Tibial nerve (tissue), 4 donors: Measurements from ENCODE around the gene NIPBL. TPM values are rescaled to one million over a fixed set of nuclear protein-coding genes. Genes with fewer than 3 reads are reported as not detected.

ENCODE experiments used
- DNase-seq, 2 donors: peaks; one replicate each; pipeline ENCODE4 v3.0.0-alpha.2; 2019; ENCODE audit warnings: low spot score in 2 of 2
- H3K27ac ChIP-seq, 4 donors: fragments of 200-600 bp; sonication (generic) in 3 of 4; one replicate each; pipeline ENCODE4 v1.5.1; 2017 to 2019; ENCODE audit warnings: mild to moderate bottlenecking in 1 of 4
- H3K27me3 ChIP-seq, 2 donors: fragments of 200-600 bp; sonication (generic) in 1 of 2; one replicate each; pipeline versions ENCODE4 v1.5.1 to v1.6.0; 2017 to 2019
- H3K36me3 ChIP-seq, 3 donors: fragments of 200-600 bp; sonication (generic); one replicate each; pipeline ENCODE4 v1.5.1; 2018 to 2019
- H3K4me1 ChIP-seq, 4 donors: fragments of 200-600 bp; sonication (generic) in 3 of 4; one replicate each; pipeline ENCODE4 v1.5.1; 2017 to 2019
- H3K4me3 ChIP-seq, 4 donors: fragments of 200-600 bp; sonication (generic) in 3 of 4; one replicate each; pipeline ENCODE4 v1.5.1; 2017 to 2019; ENCODE audit warnings: mild to moderate bottlenecking in 1 of 4, moderate library complexity in 1 of 4
- H3K9me3 ChIP-seq, 4 donors: fragments of 200-600 bp; sonication (generic) in 3 of 4; one replicate each; pipeline ENCODE4 v1.5.1; 2017 to 2019
- EP300 ChIP-seq, 2 donors: sonication (generic); formaldehyde crosslinking; IDR thresholded peaks; one replicate each; pipeline ENCODE4 v1.6.1; 2017; ENCODE audit warnings: antibody characterized with exemption in 2 of 2, mild to moderate bottlenecking in 1 of 2
- POLR2A ChIP-seq, 2 donors: fragments of 450-650 bp; IDR thresholded peaks; one replicate each; pipeline ENCODE4 v1.6.1; 2017; ENCODE audit warnings: antibody characterized with exemption in 2 of 2, mild to moderate bottlenecking in 2 of 2, moderate library complexity in 2 of 2
- WGBS, 2 donors: methylation state at CpG; one replicate each; pipeline ENCODE4 v1.1.5; 2018; 5-methylcytosine and 5-hydroxymethylcytosine counted together
- total RNA-seq, 4 donors: library from RNA; depleted of rRNA; stranded (reverse); fragments of >200 nt; gene quantifications; one replicate each; pipeline ENCODE4 v1.1.0, GENCODE V29; 2016
- TF ChIP-seq, protein P1 (sequence below), 5 experiments: fragments of 200-600 bp in 3 of 5; fragments of 450-650 bp in 2 of 5; sonication (generic) in 3 of 5; IDR thresholded peaks; one replicate each; pipeline ENCODE4 v1.5.1; 2016 to 2019; ENCODE audit warnings: antibody characterized with exemption in 5 of 5, mild to moderate bottlenecking in 3 of 5, moderate library complexity in 2 of 5

NIPBL gene
- total RNA-seq, 4 donors from 2014 or later: 53.4 to 64.5 (median 59.4) TPM

DNA sequence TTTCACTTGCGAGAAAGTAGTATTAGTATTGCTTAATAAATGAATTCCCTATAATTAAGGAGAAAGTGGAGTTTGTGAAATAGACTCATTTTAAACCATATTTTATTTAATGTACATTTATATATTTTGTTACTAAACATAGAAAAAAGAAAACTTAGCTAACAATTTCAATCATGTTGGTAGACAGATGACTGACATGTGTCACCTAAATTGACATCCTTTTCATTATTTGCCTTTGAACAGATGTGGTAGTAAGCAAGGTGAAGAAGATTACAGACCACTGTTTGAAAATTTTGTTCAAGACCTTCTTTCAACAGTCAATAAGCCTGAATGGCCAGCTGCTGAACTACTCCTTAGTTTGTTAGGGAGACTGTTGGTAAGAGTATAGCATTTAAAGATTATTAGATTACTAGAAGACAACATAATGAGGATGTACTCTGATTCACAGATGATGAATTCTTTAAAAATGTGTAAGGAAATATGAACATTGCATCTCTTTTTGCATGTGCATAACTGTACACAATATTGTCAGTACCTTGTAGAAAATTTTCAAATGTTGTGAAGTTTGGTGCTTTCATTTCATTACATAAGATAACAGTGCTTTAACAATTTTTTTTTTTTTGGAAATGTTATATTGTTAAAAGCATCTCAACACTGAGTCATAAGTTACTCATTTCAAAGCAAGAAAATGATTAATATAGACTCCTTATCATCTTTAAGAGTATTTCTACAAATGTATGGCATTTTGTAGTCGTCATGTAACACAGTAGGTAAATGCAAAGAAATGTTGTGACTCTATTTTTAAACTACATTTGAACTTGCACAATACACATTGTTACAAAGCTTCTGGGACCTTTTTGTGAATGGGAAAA, 139.5 kb downstream of the NIPBL start:
- Histone ChIP-seq H3K4me1 (no peaks in the 10 kb centered on the region), H3K27ac (no peak overlapping the region), H3K27me3 (no peaks in the 10 kb centered on the region), H3K9me3 (no peaks in the 10 kb centered on the region), H3K36me3 (peaks cover 0 to 81% (median 9%) of the 10 kb centered on the region in 3 donors), H3K4me3 (no peak overlapping the region)
- 88 to 89% methylated on average over 2 of the region's 2 CpGs for WGBS, 2 donors
- no peak for DNase-seq
- TF ChIP-seq POLR2A (IDR thresholded peaks at IDR 0.05) (no peak), EP300 (IDR thresholded peaks at IDR 0.05) (no peak)
- TF ChIP-seq, protein P1, sequence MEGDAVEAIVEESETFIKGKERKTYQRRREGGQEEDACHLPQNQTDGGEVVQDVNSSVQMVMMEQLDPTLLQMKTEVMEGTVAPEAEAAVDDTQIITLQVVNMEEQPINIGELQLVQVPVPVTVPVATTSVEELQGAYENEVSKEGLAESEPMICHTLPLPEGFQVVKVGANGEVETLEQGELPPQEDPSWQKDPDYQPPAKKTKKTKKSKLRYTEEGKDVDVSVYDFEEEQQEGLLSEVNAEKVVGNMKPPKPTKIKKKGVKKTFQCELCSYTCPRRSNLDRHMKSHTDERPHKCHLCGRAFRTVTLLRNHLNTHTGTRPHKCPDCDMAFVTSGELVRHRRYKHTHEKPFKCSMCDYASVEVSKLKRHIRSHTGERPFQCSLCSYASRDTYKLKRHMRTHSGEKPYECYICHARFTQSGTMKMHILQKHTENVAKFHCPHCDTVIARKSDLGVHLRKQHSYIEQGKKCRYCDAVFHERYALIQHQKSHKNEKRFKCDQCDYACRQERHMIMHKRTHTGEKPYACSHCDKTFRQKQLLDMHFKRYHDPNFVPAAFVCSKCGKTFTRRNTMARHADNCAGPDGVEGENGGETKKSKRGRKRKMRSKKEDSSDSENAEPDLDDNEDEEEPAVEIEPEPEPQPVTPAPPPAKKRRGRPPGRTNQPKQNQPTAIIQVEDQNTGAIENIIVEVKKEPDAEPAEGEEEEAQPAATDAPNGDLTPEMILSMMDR (IDR thresholded peaks at IDR 0.05): no peak

DNA sequence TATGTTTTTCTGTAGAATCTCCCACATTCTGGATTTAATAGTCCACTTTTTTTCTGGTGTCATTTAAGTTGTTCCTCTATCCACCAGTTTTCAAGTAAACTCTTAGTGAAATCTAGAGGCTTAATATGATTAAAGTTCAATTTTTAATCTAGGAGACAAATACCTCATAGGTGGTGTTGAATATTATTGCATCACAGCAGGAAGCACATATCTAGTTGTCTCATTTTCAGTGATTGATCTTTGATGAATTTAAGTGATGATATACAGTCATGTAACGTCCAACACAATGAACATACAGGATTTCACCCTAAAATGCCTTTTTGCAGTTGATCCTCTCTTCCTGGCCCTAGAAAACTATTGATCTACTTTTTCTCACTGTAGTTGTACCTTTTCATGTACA, 152.3 kb downstream of the NIPBL start:
- no peak for DNase-seq
- Histone ChIP-seq H3K27ac (no peak overlapping the region), H3K27me3 (no peaks in the 10 kb centered on the region), H3K4me1 (no peaks in the 10 kb centered on the region), H3K9me3 (no peaks in the 10 kb centered on the region), H3K4me3 (no peak overlapping the region), H3K36me3 (peaks cover 3 to 82% (median 5%) of the 10 kb centered on the region in 3 donors)
- WGBS, 2 donors: 88 to 97% methylated on average over 1 of the region's 1 CpG
- TF ChIP-seq POLR2A (IDR thresholded peaks at IDR 0.05) (no peak), EP300 (IDR thresholded peaks at IDR 0.05) (no peak)
- TF ChIP-seq, protein P1 (IDR thresholded peaks at IDR 0.05): no peak

DNA sequence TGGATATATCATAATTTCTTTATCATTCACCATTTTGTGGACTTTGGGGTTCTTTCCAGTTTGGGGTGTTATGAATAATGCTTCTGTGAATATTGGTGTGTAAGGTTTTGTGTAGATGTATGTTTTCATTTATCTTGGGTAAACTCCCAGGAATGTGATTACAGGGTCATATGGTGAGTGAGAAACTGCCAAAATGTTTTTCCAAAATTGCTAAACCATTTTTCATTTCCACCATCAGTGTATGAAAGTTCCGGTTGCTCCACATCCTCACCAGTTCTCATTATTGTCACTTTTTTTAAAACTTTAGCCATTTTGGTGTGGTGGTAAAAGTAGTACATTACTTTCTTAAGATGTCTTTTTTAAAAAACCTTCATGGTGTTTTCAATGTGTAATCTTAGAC, 152.9 kb downstream of the NIPBL start:
- no peaks in the 10 kb centered on the region for H3K4me1 ChIP-seq
- peaks cover 0 to 77% (median 2%) of the 10 kb centered on the region in 3 donors for H3K36me3 ChIP-seq
- WGBS, 2 donors: 79 to 86% methylated on average over 1 of the region's 1 CpG
- H3K27me3 ChIP-seq: no peaks in the 10 kb centered on the region
- no peaks in the 10 kb centered on the region for H3K9me3 ChIP-seq
- no peak for TF ChIP-seq POLR2A (IDR thresholded peaks at IDR 0.05)
- TF ChIP-seq, protein P1 (IDR thresholded peaks at IDR 0.05): no peak
- TF ChIP-seq EP300 (IDR thresholded peaks at IDR 0.05): no peak
- no peak for DNase-seq
- H3K4me3 ChIP-seq: no peak overlapping the region
- no peak overlapping the region for H3K27ac ChIP-seq

DNA sequence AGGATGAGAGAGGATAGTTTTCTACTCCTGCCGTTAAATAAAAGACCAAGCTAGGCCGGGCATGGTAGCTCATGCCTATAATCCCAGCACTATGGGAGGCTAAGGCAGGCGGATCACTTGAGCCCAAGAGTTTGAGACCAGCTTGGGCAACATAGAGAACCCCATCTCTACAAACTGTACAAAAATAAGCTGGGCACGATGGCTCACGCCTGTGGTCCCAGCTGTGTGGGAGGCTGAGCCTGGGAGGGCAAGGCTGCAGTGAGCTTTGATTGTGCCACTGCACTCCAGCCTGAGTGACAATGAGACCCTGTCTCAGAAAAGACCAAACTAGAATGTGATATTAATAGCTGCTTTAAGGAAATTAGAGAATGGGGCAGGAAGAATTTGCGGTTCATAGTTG, 158.4 kb downstream of the NIPBL start:
- WGBS, 2 donors: 60 to 62% methylated on average over 6 of the region's 6 CpGs
- Histone ChIP-seq H3K4me1 (peaks cover 0 to 5% (median 0%) of the 10 kb centered on the region in 4 donors), H3K4me3 (no peak overlapping the region), H3K36me3 (peaks cover 0 to 37% (median 2%) of the 10 kb centered on the region in 3 donors), H3K27me3 (no peaks in the 10 kb centered on the region), H3K27ac (peak overlapping the region in 1 of 4 donors; percentile 25), H3K9me3 (no peaks in the 10 kb centered on the region)
- TF ChIP-seq EP300 (IDR thresholded peaks at IDR 0.05): no peak
- TF ChIP-seq, protein P1 (IDR thresholded peaks at IDR 0.05): no peak
- no peak for TF ChIP-seq POLR2A (IDR thresholded peaks at IDR 0.05)
- no peak for DNase-seq

DNA sequence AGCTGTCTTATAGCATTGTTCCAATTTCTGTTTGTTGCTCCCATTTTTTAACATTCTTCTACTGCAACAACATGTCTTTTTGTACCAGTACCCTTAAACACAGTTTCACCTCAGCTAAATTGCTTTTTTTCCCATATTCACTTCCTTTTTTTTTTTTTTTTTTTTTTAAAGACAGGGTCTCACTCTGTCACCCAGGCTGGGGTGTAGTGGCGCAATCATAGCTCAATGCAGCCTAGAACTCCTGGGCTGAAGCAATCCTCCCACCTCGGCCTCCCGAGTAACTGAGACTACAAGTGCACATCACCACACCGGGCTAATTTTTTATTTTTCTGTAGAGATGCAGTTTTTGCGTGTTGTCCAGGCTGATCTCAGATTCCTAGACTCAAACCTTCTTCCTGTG, 161.3 kb downstream of the NIPBL start:
- no peak for DNase-seq
- 95 to 99% methylated on average over 5 of the region's 5 CpGs for WGBS, 2 donors
- no peak overlapping the region for H3K27ac ChIP-seq
- TF ChIP-seq POLR2A (IDR thresholded peaks at IDR 0.05): no peak
- no peak for TF ChIP-seq EP300 (IDR thresholded peaks at IDR 0.05)
- TF ChIP-seq, protein P1 (IDR thresholded peaks at IDR 0.05): no peak
- H3K9me3 ChIP-seq: no peaks in the 10 kb centered on the region
- H3K4me3 ChIP-seq: no peak overlapping the region
- H3K4me1 ChIP-seq: peaks cover 0 to 5% (median 0%) of the 10 kb centered on the region in 4 donors
- H3K36me3 ChIP-seq: peaks cover 0 to 35% (median 0%) of the 10 kb centered on the region in 3 donors
- H3K27me3 ChIP-seq: no peaks in the 10 kb centered on the region
